Uterus (tissue), 4 donors: ENCODE data around the gene UROS. TPM values are rescaled to one million over a fixed set of nuclear protein-coding genes. Genes with fewer than 3 reads are reported as not detected.

ENCODE experiments used
- DNase-seq, 2 donors: peaks; one replicate each; pipeline ENCODE4 v3.0.0-alpha.2; 2019 to 2020
- H3K27ac ChIP-seq, 2 donors: fragments of 200-600 bp; sonication (generic); 1 replicate in 1 of 2; 2 replicates in 1 of 2; pipeline ENCODE4 v1.5.1; 2016 to 2018
- H3K27me3 ChIP-seq, 2 donors: fragments of 200-600 bp; sonication (generic); one replicate each; pipeline ENCODE4 v1.5.1; 2018 to 2019; ENCODE audit warnings: control low read depth in 1 of 2
- H3K36me3 ChIP-seq, 2 donors: fragments of 200-600 bp; sonication (generic); one replicate each; pipeline ENCODE4 v1.5.1; 2019; ENCODE audit warnings: control low read depth in 1 of 2
- H3K4me1 ChIP-seq, 2 donors: fragments of 200-600 bp; sonication (generic); one replicate each; pipeline ENCODE4 v1.5.1; 2018 to 2019; ENCODE audit warnings: control low read depth in 1 of 2
- H3K4me3 ChIP-seq, 2 donors: fragments of 200-600 bp; sonication (generic); 1 replicate in 1 of 2; 2 replicates in 1 of 2; pipeline ENCODE4 v1.5.1; 2018 to 2019; ENCODE audit warnings: mild to moderate bottlenecking in 1 of 2
- H3K9me3 ChIP-seq, 2 donors: fragments of 200-600 bp; sonication (generic); one replicate each; pipeline ENCODE4 v1.5.1; 2019; ENCODE audit warnings: control low read depth in 1 of 2
- CTCF ChIP-seq, 4 experiments: fragments of 200-600 bp in 2 of 4; fragments of 450-650 bp in 2 of 4; sonication (generic) in 2 of 4; IDR thresholded peaks; one replicate each; pipeline ENCODE4 v1.5.1; 2016 to 2019; ENCODE audit warnings: antibody characterized with exemption in 4 of 4, mild to moderate bottlenecking in 2 of 4, moderate library complexity in 1 of 4
- POLR2A ChIP-seq, 2 donors: fragments of 450-650 bp; IDR thresholded peaks; one replicate each; pipeline ENCODE4 v1.6.1; 2016; ENCODE audit warnings: antibody characterized with exemption in 2 of 2, mild to moderate bottlenecking in 1 of 2, moderate library complexity in 1 of 2
- intact Hi-C: fragments of 100-400 bp; cut with DNase I; formaldehyde crosslinking; loops from one replicate; pipeline ENCODE4 v1.15.1; 2023; ENCODE audit warnings: low total_unique reads
- total RNA-seq, 4 donors: library from RNA; depleted of rRNA in 3 of 4; stranded (reverse); fragments of >200 nt in 3 of 4; gene quantifications; one replicate each; pipeline versions ENCODE4 v1.1.0 to v1.2.4, GENCODE V29; 2014 to 2023
- donor health status: DM: yes; HTN: yes; CAD: no.

Gene UROS
- total RNA-seq, 4 donors from 2014 or later, result 27.9 to 36.2 (median 28.1) TPM

GRCh38 chr10:125782616-125783015 lies 40.4 kb downstream of the UROS start:
- Histone ChIP-seq H3K4me1 (no peaks in the 10 kb centered on the region), H3K9me3 (no peaks in the 10 kb centered on the region), H3K27ac (no peak overlapping the region), H3K27me3 (no peaks in the 10 kb centered on the region), H3K36me3 (no peaks in the 10 kb centered on the region), H3K4me3 (no peak overlapping the region)
- no peak for TF ChIP-seq POLR2A (IDR thresholded peaks at IDR 0.05)
- TF ChIP-seq CTCF (IDR thresholded peaks at IDR 0.05), result no peak
- DNase-seq, result no peak
- intact Hi-C loops, result no loop called here

- no peaks in the 10 kb centered on the region for H3K9me3 ChIP-seq
- no peak for DNase-seq
- intact Hi-C loops, result no loop called here
Measured at GRCh38 chr10:125782054-125782453, 41.0 kb downstream of the UROS start.

GRCh38 chr10:125781374-125781773 lies 41.7 kb downstream of the UROS start:
- DNase-seq, result no peak
- no peak overlapping the region for H3K27ac ChIP-seq
- TF ChIP-seq POLR2A (IDR thresholded peaks at IDR 0.05) (no peak), CTCF (IDR thresholded peaks at IDR 0.05) (no peak)

More at GRCh38 chr10:125782054-125782453, 41.0 kb downstream of the UROS start:
- Histone ChIP-seq H3K4me3 (no peak overlapping the region), H3K27ac (no peak overlapping the region), H3K36me3 (no peaks in the 10 kb centered on the region), H3K27me3 (no peaks in the 10 kb centered on the region), H3K4me1 (no peaks in the 10 kb centered on the region)
- TF ChIP-seq CTCF (IDR thresholded peaks at IDR 0.05) (no peak), POLR2A (IDR thresholded peaks at IDR 0.05) (no peak)

GRCh38 chr10:125779403-125780327 lies 43.4 kb downstream of the UROS start:
- DNase-seq, result no peak
- no peak overlapping the region for H3K27ac ChIP-seq
- H3K4me1 ChIP-seq, result no peaks in the 10 kb centered on the region
- H3K4me3 ChIP-seq, result no peak overlapping the region
- no peak for TF ChIP-seq POLR2A (IDR thresholded peaks at IDR 0.05)
- TF ChIP-seq CTCF (IDR thresholded peaks at IDR 0.05), result no peak
- no peaks in the 10 kb centered on the region for H3K36me3 ChIP-seq
- H3K27me3 ChIP-seq, result no peaks in the 10 kb centered on the region
- intact Hi-C loops, result no loop called here
- H3K9me3 ChIP-seq, result no peaks in the 10 kb centered on the region

More at GRCh38 chr10:125781374-125781773, 41.7 kb downstream of the UROS start:
- Histone ChIP-seq H3K4me1 (no peaks in the 10 kb centered on the region), H3K36me3 (no peaks in the 10 kb centered on the region), H3K9me3 (no peaks in the 10 kb centered on the region), H3K27me3 (no peaks in the 10 kb centered on the region), H3K4me3 (no peak overlapping the region)
- intact Hi-C loops, result no loop called here

- Histone ChIP-seq H3K36me3 (no peaks in the 10 kb centered on the region), H3K27ac (no peak overlapping the region), H3K9me3 (no peaks in the 10 kb centered on the region), H3K27me3 (no peaks in the 10 kb centered on the region), H3K4me1 (no peaks in the 10 kb centered on the region), H3K4me3 (no peak overlapping the region)
- DNase-seq, result no peak
- intact Hi-C loops, result no loop called here
- TF ChIP-seq POLR2A (IDR thresholded peaks at IDR 0.05) (no peak), CTCF (IDR thresholded peaks at IDR 0.05) (no peak)
Measured at GRCh38 chr10:125778556-125778955, 44.5 kb downstream of the UROS start.
